Right cardiac atrium (tissue), 5 donors: Measurements from ENCODE around the gene GYG1. TPM values are rescaled to one million over a fixed set of nuclear protein-coding genes. Genes with fewer than 3 reads are reported as not detected.

Experiments
- ATAC-seq, 2 donors: fragments of 200-7000 bp; cut with Tn5 transposase; one replicate each; pipeline versions ENCODE4 v1.8.0 to v1.9.1; 2020; ENCODE audit warnings: moderate library complexity in 2 of 2, mild to moderate bottlenecking in 1 of 2
- DNase-seq, 3 donors: peaks; one replicate each; pipeline ENCODE4 v3.0.0-alpha.2; 2020
- H3K27ac ChIP-seq: one replicate; pipeline ENCODE4 v1.5.1; 2013; ENCODE audit warnings: mild to moderate bottlenecking, low read length, control low read depth, moderate library complexity
- H3K27me3 ChIP-seq: one replicate; pipeline ENCODE4 v1.6.1; 2013; ENCODE audit not compliant: control insufficient read depth, insufficient read depth
- H3K4me1 ChIP-seq: one replicate; pipeline ENCODE4 v1.6.1; 2013; ENCODE audit warnings: low read length; ENCODE audit not compliant: control insufficient read depth, insufficient read depth
- H3K4me3 ChIP-seq: one replicate; pipeline ENCODE4 v1.5.1; 2013; ENCODE audit warnings: low read length, control low read depth
- H3K9me3 ChIP-seq: one replicate; pipeline ENCODE4 v1.6.1; 2013; ENCODE audit warnings: low read length; ENCODE audit not compliant: control insufficient read depth
- WGBS: extraction: QIAGEN DNeasy Blood & Tissue Kit; methylation state at CpG from one replicate; pipeline ENCODE4 v1.1.7; 2013; 5-methylcytosine and 5-hydroxymethylcytosine counted together
- intact Hi-C, 4 donors: fragments of 100-400 bp; cut with DNase I; formaldehyde crosslinking; loops; one replicate each; pipeline versions ENCODE4 v1.11.0 to v1.14.0; 2022 to 2023
- long read RNA-seq, 4 donors: library from polyadenylated mRNA; unstranded; transcript quantifications; one replicate each; pipeline ENCODE4 v2.0.0, GENCODE V29; 2020 to 2021
- polyA plus RNA-seq: library from polyadenylated mRNA; stranded (reverse); fragments of 200-250 nt; gene quantifications from one replicate; pipeline ENCODE4 v1.2.3, GENCODE V29; 2013
- total RNA-seq, 4 donors: library from RNA; stranded (reverse); fragmentation: NEBNext Ultra II Directional; extraction: Animal tissue kit (Norgen Biotek cat#: 25700); gene quantifications; one replicate each; pipeline ENCODE4 v1.2.1, GENCODE V29; 2021
- donor health status: healthy with polysubstance abuse.
- donor health status: DM: no; HTN: yes; CAD: no.
- donor health status: DM: no; HTN: no; CAD: no.
- donor health status: DM: no; HTN: yes; CAD: no; lungs with severe emphysema.
- donor health status: DM: yes; HTN: yes; CAD: no.

Gene GYG1
- total RNA-seq (100 to 1,000 TPM in 3 of 4 donors, 10 to 100 TPM in 1; 98.4 to 144 (median 117) TPM), polyA plus RNA-seq (123 TPM)
- long read RNA-seq, donor 1, transcript GYG1-201 (7 exons, 1,890 nt): major isoform, 194 of 211 reads
- long read RNA-seq, donor 1, partial matches to known transcripts: 7 of 211 reads
- long read RNA-seq, donor 1, other reads (novel, unspliced or antisense): 9 of 211 reads
- long read RNA-seq, donor 2, transcript GYG1-201 (7 exons, 1,890 nt): major isoform, 110 of 122 reads
- long read RNA-seq, donor 2, partial matches to known transcripts: 5 of 122 reads
- long read RNA-seq, donor 2, other reads (novel, unspliced or antisense): 4 of 122 reads
- long read RNA-seq, donor 3, transcript GYG1-201 (7 exons, 1,890 nt): major isoform, 451 of 495 reads
- long read RNA-seq, donor 3, transcript GYG1-210 (6 exons, 1,563 nt): minor isoform, 6 of 495 reads
- long read RNA-seq, donor 3, partial matches to known transcripts: 17 of 495 reads
- long read RNA-seq, donor 3, other reads (novel, unspliced or antisense): 21 of 495 reads
- long read RNA-seq, donor 4, transcript GYG1-201 (7 exons, 1,890 nt): major isoform, 115 of 125 reads
- long read RNA-seq, donor 4, partial matches to known transcripts: 2 of 125 reads
- long read RNA-seq, donor 4, other reads (novel, unspliced or antisense): 7 of 125 reads

DNA sequence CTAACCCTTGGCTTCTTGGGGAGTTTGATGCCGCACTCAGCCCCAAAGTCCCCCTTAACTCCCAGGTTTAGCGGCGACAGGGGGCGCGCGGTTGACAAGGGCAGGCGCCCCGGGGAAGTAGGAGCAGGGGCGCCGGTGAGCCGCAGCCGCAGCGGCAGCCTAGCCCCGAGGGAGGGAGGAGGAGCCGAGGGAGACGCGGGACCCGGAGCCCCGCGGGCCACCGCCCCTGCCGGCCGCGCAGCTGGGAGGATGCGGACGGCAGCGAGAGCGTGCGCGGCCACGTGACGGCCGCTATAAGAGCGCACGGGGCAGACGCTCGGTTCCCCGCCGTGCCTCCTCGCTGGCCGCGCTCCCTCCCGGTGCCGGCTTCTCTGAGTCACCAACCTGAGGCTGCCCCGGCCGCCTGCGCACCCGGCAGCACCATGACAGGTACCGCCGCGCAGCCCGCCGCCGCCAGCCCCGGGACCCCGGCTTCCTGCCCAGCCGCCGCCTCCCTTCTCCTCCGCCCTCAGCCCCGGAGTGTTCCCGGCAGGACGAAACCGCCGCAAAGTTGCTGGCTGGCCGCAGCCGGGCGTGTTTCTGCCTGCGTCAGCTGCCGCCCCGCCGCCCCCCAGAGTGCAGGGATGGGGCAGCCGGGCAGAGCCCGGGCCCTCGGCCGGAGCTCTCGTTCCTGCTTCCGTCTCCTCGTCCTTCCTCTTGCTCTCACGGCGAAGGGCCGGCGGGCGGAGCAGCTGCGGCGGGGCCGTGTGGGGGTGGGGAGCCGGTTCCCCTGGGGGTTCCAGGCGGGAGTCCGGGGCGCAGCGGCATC lies at the start of gene GYG1:
Gene GYG1 (plus strand): TSS at position 322 of the 808 bp plus-strand sequence. CDS start 101 bp downstream, at position 423.
- no peaks in the 10 kb centered on the region for H3K9me3 ChIP-seq
- intact Hi-C loops: no loop called here
- H3K27me3 ChIP-seq: no peaks in the 10 kb centered on the region
- H3K27ac ChIP-seq: peak within 1 kb of the TSS; percentile 94
- ATAC-seq (peak; percentile 96 to 98), DNase-seq (peak; percentile 89 to 95 (median 93))
- peak within 1 kb of the TSS; percentile 87 for H3K4me3 ChIP-seq
- H3K4me1 ChIP-seq: peaks cover 5% of the 10 kb centered on the region
- under 1% methylated on average over 91 of the region's 91 CpGs for WGBS

- no peaks in the 10 kb centered on the region for H3K27me3 ChIP-seq
- H3K4me1 ChIP-seq: no peaks in the 10 kb centered on the region
- 37% methylated on average over 2 of the region's 2 CpGs for WGBS
- no peak overlapping the region for H3K4me3 ChIP-seq
- DNase-seq (no peak), ATAC-seq (peak; percentile 83 to 91)
- no peaks in the 10 kb centered on the region for H3K9me3 ChIP-seq
- intact Hi-C loops: loop anchor here in 3 of 4 donors (5.0 to 10.0 kb wide), 3 partner anchors 81 to 569 kb away; no protein-coding TSS in a partner anchor
- no peak overlapping the region for H3K27ac ChIP-seq
Measured at GRCh38 chr3:148943506-148944205, 47.7 kb upstream of the GYG1 start.

GRCh38 chr3:148945116-148945515 lies 46.2 kb upstream of the GYG1 start:
- no peak for ATAC-seq
- Histone ChIP-seq H3K4me3 (no peak overlapping the region), H3K27ac (no peak overlapping the region), H3K4me1 (no peaks in the 10 kb centered on the region), H3K27me3 (no peaks in the 10 kb centered on the region), H3K9me3 (no peaks in the 10 kb centered on the region)
- 86% methylated on average over 2 of the region's 2 CpGs for WGBS
- DNase-seq: no peak
- intact Hi-C loops: loop anchor here (5.0 to 10.0 kb wide), 3 partner anchors 83 to 570 kb away; no protein-coding TSS in a partner anchor

- 83% methylated on average over 8 of the region's 8 CpGs for WGBS
- no peaks in the 10 kb centered on the region for H3K9me3 ChIP-seq
- intact Hi-C loops: loop anchor here (5.0 to 10.0 kb wide), 3 partner anchors 87 to 574 kb away; no protein-coding TSS in a partner anchor
- H3K4me1 ChIP-seq: no peaks in the 10 kb centered on the region
- H3K27me3 ChIP-seq: no peaks in the 10 kb centered on the region
- H3K27ac ChIP-seq: no peak overlapping the region
- ATAC-seq (no peak), DNase-seq (no peak)
- no peak overlapping the region for H3K4me3 ChIP-seq
Measured at GRCh38 chr3:148948913-148949657, 42.3 kb upstream of the GYG1 start.

DNA sequence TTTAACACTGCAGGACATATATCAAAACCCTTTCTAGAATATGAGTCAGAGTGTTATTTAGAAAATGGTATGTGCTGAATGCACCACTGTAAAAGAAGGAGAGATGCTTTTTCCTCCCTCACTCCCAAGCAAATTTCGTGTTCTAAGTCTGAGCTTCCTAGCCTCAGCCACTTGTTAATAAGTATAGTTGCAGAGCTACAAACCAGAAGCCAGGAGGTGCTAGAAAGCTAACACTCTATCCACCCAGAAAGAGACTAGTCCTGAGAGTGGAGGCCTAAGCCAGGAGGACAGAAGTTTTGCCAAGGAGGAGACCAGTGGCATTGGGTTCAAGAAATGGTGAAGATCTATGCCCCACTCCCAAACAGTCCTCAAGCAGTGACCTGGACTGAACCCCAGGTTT lies 40.5 kb upstream of the GYG1 start:
- Histone ChIP-seq H3K4me3 (no peak overlapping the region), H3K27me3 (no peaks in the 10 kb centered on the region), H3K27ac (no peak overlapping the region), H3K9me3 (no peaks in the 10 kb centered on the region), H3K4me1 (no peaks in the 10 kb centered on the region)
- WGBS: 76% methylated on average over 1 of the region's 1 CpG
- ATAC-seq (no peak), DNase-seq (no peak)
- intact Hi-C loops: loop anchor here in 2 of 4 donors (10.0 kb wide), 2 partner anchors 164 to 324 kb away; no protein-coding TSS in a partner anchor

- Histone ChIP-seq H3K27me3 (no peaks in the 10 kb centered on the region), H3K4me3 (no peak overlapping the region), H3K4me1 (no peaks in the 10 kb centered on the region), H3K9me3 (no peaks in the 10 kb centered on the region), H3K27ac (no peak overlapping the region)
- ATAC-seq (no peak), DNase-seq (no peak)
- WGBS: 70% methylated on average over 4 of the region's 4 CpGs
- intact Hi-C loops: loop anchor here in 2 of 4 donors (10.0 kb wide), 2 partner anchors 163 to 323 kb away; no protein-coding TSS in a partner anchor
Measured at GRCh38 chr3:148951599-148952361, 39.6 kb upstream of the GYG1 start.

DNA sequence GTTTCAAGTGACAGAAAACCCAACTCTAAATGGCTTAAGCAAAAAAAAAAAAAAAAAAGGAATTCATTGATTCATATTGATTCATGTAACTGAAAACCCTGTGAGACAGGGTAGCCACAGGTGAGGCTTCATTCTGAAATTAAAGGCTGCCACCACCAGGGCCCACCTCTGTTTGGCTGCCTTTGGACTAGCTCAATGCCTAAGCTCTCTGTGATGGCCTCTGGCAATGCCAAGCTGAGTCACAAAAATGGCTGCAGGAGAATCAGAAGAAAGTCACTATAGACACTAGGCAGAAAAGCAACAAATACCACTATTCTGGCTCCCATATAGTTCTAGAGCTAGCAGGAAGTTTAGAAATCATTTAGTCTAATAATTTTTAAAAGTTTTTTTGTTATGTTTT lies 38.2 kb upstream of the GYG1 start:
- H3K27ac ChIP-seq: no peak overlapping the region
- ATAC-seq: no peak
- intact Hi-C loops: loop anchor here in 2 of 4 donors (10.0 kb wide), 2 partner anchors 162 to 322 kb away; no protein-coding TSS in a partner anchor
- no peak overlapping the region for H3K4me3 ChIP-seq
- H3K27me3 ChIP-seq: no peaks in the 10 kb centered on the region
- no peaks in the 10 kb centered on the region for H3K4me1 ChIP-seq
- DNase-seq: no peak
- H3K9me3 ChIP-seq: no peaks in the 10 kb centered on the region

DNA sequence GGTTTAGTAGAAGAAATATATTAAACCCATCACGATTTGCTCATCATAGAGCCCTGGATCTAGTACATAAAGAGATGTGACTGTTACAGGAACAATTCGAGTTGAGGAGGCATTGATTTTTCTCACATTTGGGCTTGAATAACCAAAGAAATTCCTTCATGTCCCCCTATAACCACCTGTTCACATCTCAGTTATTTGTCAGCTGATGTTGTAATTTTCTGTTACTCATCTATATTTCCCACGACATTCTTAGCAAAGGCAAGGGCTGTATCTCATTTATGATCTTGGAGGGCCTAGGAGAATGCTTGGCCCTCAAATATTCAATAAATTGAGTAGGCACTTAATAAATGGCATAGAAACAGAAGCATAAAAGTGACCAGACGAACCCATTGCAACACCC lies 36.4 kb upstream of the GYG1 start:
- 71% methylated on average over 4 of the region's 4 CpGs for WGBS
- Histone ChIP-seq H3K4me3 (no peak overlapping the region), H3K27me3 (no peaks in the 10 kb centered on the region), H3K4me1 (no peaks in the 10 kb centered on the region), H3K9me3 (no peaks in the 10 kb centered on the region), H3K27ac (no peak overlapping the region)
- no peak for DNase-seq
- intact Hi-C loops: loop anchor here (2.0 to 10.0 kb wide), 4 partner anchors 160 to 320 kb away; no protein-coding TSS in a partner anchor
- no peak for ATAC-seq
